Endothelial cell of umbilical vein (primary cell): Measurements from ENCODE around the gene SULT4A1. TPM values are rescaled to one million over a fixed set of nuclear protein-coding genes. Genes with fewer than 3 reads are reported as not detected.
"Not testable (repeated sequence)": the region's sequence is repeated elsewhere in the genome, so short reads cannot be mapped to it uniquely, and the experiment has no call there.

Source experiments
- BruUV-seq: library from RNA; stranded (reverse); fragments of 400-500 nt; replicated peaks from 2 replicates; lab custom pipeline; 2021; lab: Mats Ljungman, UMichigan
- CTCF ChIA-PET: fragments of 300-600, 350-600 bp; sonication (Branson Sonifier 250); formaldehyde crosslinking; loops from one replicate; lab custom pipeline; 2021; ENCODE audit warnings: antibody characterized with exemption, inconsistent platforms; lab: Charles Lee
- POLR2A ChIA-PET: fragments of 300-600, 350-600 bp; sonication (Branson Sonifier 250); formaldehyde crosslinking; loops from one replicate; lab custom pipeline; 2021; ENCODE audit warnings: antibody characterized with exemption, inconsistent platforms; lab: Charles Lee
- DNase-seq: peaks from one replicate; pipeline ENCODE4 v3.0.0-alpha.2; 2011; ENCODE audit warnings: low read depth, low spot score
- FAIRE-seq: peaks from 2 replicates; lab custom pipeline; 2011; peaks lifted over from hg19 to GRCh38; lab: Jason Lieb, UNC
- H2AFZ ChIP-seq: 2 replicates; pipeline ENCODE4 v1.6.0; 2012; ENCODE audit warnings: low read depth, low read length, control low read depth, inconsistent platforms
- H3K27ac ChIP-seq: 2 replicates; pipeline ENCODE4 v1.5.1; 2011; ENCODE audit warnings: low read depth, mild to moderate bottlenecking, control low read depth, low read length, moderate library complexity; ENCODE audit not compliant: insufficient read depth
- H3K27me3 ChIP-seq, 2 experiments: 2 replicates each; pipeline versions ENCODE4 v1.6.0 to v1.6.1; 2011; ENCODE audit warnings: low read length in 2 of 2, mixed read lengths in 1 of 2; ENCODE audit not compliant: control insufficient read depth in 2 of 2, insufficient read depth in 2 of 2
- H3K36me3 ChIP-seq, 2 experiments: 2 replicates in 1 of 2; 3 replicates in 1 of 2; pipeline ENCODE4 v1.5.1; 2011; ENCODE audit warnings: low read length in 2 of 2, mild to moderate bottlenecking in 1 of 2, moderate library complexity in 1 of 2; ENCODE audit not compliant: control insufficient read depth in 2 of 2, insufficient read depth in 2 of 2; ENCODE audit errors: extremely low read depth in 1 of 2
- H3K4me1 ChIP-seq: 3 replicates; pipeline ENCODE4 v1.5.1; 2011; ENCODE audit warnings: mild to moderate bottlenecking, low read length; ENCODE audit not compliant: control insufficient read depth, insufficient read depth; ENCODE audit errors: extremely low read depth
- H3K4me2 ChIP-seq: 2 replicates; pipeline ENCODE4 v1.6.1; 2011; ENCODE audit warnings: low read length, control low read depth, mixed read lengths; ENCODE audit not compliant: insufficient read depth
- H3K4me3 ChIP-seq, 3 experiments: fragments of 200-600 bp in 1 of 3; sonication (generic), shearing (Covaris generic) in 1 of 3; replicated peaks in 1 of 3; 2 replicates each; pipeline ENCODE4 v1.5.1; 2011 to 2016; ENCODE audit warnings: control low read depth in 3 of 3, low read length in 3 of 3, mild to moderate bottlenecking in 2 of 3, inconsistent platforms in 1 of 3, low read depth in 1 of 3, moderate library complexity in 1 of 3; ENCODE audit not compliant: insufficient read depth in 1 of 3
- H3K79me2 ChIP-seq: 2 replicates; pipeline ENCODE4 v1.6.0; 2012; ENCODE audit warnings: low read length, inconsistent platforms; ENCODE audit not compliant: control insufficient read depth, insufficient read depth
- H3K9ac ChIP-seq: replicated peaks from 2 replicates; pipeline ENCODE3; 2011; ENCODE audit warnings: low read length, control low read depth; ENCODE audit not compliant: insufficient read depth; ENCODE audit errors: extremely low read depth
- H3K9me1 ChIP-seq: replicated peaks from 3 replicates; pipeline ENCODE4 v1.6.0; 2011; ENCODE audit warnings: mild to moderate bottlenecking, low read length; ENCODE audit not compliant: control insufficient read depth, insufficient read depth; ENCODE audit errors: extremely low read depth
- H3K9me3 ChIP-seq: replicated peaks from 2 replicates; pipeline ENCODE4 v1.5.1; 2012; ENCODE audit warnings: low read length, inconsistent platforms; ENCODE audit not compliant: control insufficient read depth, insufficient read depth
- H4K20me1 ChIP-seq: replicated peaks from 2 replicates; pipeline ENCODE3; 2011; ENCODE audit warnings: mild to moderate bottlenecking, low read length; ENCODE audit not compliant: control insufficient read depth, insufficient read depth; ENCODE audit errors: extremely low read depth
- EZH2 ChIP-seq: IDR thresholded peaks from 2 replicates; pipeline ENCODE4 v1.6.1; 2012; ENCODE audit warnings: borderline replicate concordance, low read depth, mild to moderate bottlenecking, moderate library complexity, low read length, inconsistent platforms; ENCODE audit not compliant: severe bottlenecking
- FOS ChIP-seq: IDR thresholded peaks from 2 replicates; pipeline ENCODE4 v1.6.1; 2011; ENCODE audit warnings: mild to moderate bottlenecking, low read length, moderate library complexity, borderline replicate concordance; ENCODE audit not compliant: insufficient read depth
- GATA2 ChIP-seq: IDR thresholded peaks from 2 replicates; pipeline ENCODE4 v1.7.0; 2011; ENCODE audit warnings: low read depth, mild to moderate bottlenecking, moderate library complexity, mixed read lengths, low read length; ENCODE audit not compliant: insufficient read length, insufficient read depth
- JUN ChIP-seq: IDR thresholded peaks from 2 replicates; pipeline ENCODE4 v1.6.1; 2011; ENCODE audit warnings: borderline replicate concordance, low read depth; ENCODE audit not compliant: insufficient read length, insufficient read depth
- MAX ChIP-seq: IDR thresholded peaks from 2 replicates; pipeline ENCODE4 v1.6.1; 2011; ENCODE audit not compliant: insufficient read depth, insufficient read length
- MYC ChIP-seq: IDR thresholded peaks from one replicate; pipeline ENCODE4 v1.6.1; 2011; ENCODE audit warnings: mild to moderate bottlenecking, low read depth, low read length
- POLR2A ChIP-seq: IDR thresholded peaks from 2 replicates; pipeline ENCODE4 v1.6.1; 2012; ENCODE audit warnings: low read depth, mild to moderate bottlenecking, control low read depth, low read length
- POLR2AphosphoS5 ChIP-seq: IDR thresholded peaks from 2 replicates; pipeline ENCODE4 v1.6.1; 2012; ENCODE audit warnings: low read depth, mild to moderate bottlenecking, control low read depth, low read length, moderate library complexity; ENCODE audit not compliant: insufficient read depth
- dilution Hi-C: fragments of 300-500 bp; cut with MboI; formaldehyde crosslinking; loops from one replicate; pipeline ENCODE4 v1.15.0; 2019; ENCODE audit warnings: low sequenced_read_pairs; ENCODE audit not compliant: extremely low pct_ligation_motif_present
- intact Hi-C: fragments of 100-400 bp; cut with micrococcal nuclease; formaldehyde crosslinking; loops from one replicate; pipeline ENCODE4 v1.10.0; 2022
- polyA plus RNA-seq, 4 experiments: library from polyadenylated mRNA; depleted of rRNA in 3 of 4; stranded (reverse) in 3 of 4; unstranded in 1 of 4; fragments of >200 nt; gene quantifications; 2 replicates each; pipeline versions ENCODE4 v1.2.1 to v1.2.3, GENCODE V29; 2011 to 2012; ENCODE audit warnings: missing spikeins in 1 of 4
- total RNA-seq: library from RNA; stranded (reverse); gene quantifications from 2 replicates; pipeline ENCODE4 v1.2.3, GENCODE V29; 2021
- TF ChIP-seq, protein P1 (sequence below), 2 donors: IDR thresholded peaks; 1 replicate in 1 of 2; 2 replicates in 1 of 2; pipeline ENCODE4 v1.5.1; 2011; ENCODE audit warnings: low read length in 2 of 2, mild to moderate bottlenecking in 2 of 2, moderate library complexity in 2 of 2, control low read depth in 1 of 2, inconsistent platforms in 1 of 2, low read depth in 1 of 2; ENCODE audit not compliant: insufficient read depth in 1 of 2; ENCODE audit errors: extremely low read depth in 1 of 2

SULT4A1 gene
- total and polyA plus RNA-seq, 2 donors (not counting 3 experiments of a cell fraction or from before 2014, with no cell fraction given) = 0.48 TPM; not detected in 1

DNA sequence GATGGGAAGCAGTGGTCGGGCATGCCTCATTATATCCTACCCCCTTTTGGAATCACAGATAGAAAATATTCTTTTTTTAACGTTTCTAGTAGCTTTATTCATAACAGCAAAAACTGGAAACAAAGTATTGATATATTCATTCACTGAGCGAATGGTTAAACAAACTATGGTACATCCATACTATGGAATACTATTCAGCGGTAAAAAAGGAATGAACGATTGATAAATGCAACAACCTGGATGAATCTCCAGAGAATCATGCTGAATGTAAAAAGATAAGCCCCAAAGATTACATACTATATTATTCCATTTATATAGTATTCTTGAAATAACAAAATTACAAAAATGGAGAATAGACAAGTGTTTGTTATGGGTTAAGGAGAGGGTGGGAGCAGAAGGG lies 7.5 kb upstream of the SULT4A1 start:
- DNase-seq = no peak
- no peak for FAIRE-seq
- H3K4me2 ChIP-seq = no peak overlapping the region

DNA sequence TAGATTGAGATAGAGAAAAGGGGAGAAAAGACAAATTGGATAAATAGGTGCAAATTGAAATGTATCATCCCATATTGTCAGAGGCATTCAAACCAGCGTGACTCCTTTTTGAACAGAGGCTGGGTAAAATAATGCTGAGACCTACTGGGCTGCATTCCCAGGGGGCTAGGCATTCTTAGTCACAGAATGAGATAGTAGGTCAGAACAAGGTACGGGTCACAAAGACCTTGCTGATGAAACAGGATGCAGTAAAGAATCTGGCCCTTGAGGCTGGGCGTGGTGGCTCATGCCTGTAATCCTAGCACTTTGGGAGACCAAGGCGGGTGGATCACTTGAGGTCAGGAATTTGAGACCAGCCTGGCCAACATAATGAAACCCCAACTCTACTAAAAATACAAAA lies 6.7 kb upstream of the SULT4A1 start:
- intact Hi-C loops, H3K27me3 ChIP-seq, BruUV-seq, H3K9ac ChIP-seq, H3K9me3 ChIP-seq, POLR2A ChIA-PET, H3K9me1 ChIP-seq, H3K4me2 ChIP-seq, H3K79me2 ChIP-seq, H3K4me1 ChIP-seq, FAIRE-seq, H3K4me3 ChIP-seq, H2AFZ ChIP-seq, H3K27ac ChIP-seq, H3K36me3 ChIP-seq, H4K20me1 ChIP-seq, dilution Hi-C loops, DNase-seq: not testable (repeated sequence)
- CTCF ChIA-PET = interaction anchor here (4.3 kb wide), 1 partner anchor 14 kb away, joined by 19 read pairs; no protein-coding TSS in a partner anchor

More for the DNA sequence above, 7.5 kb upstream of the SULT4A1 start:
- no peaks in the 10 kb centered on the region for H4K20me1 ChIP-seq
- BruUV-seq = no TSS peak
- intact Hi-C loops = no loop called here
- H3K79me2 ChIP-seq = no peaks in the 10 kb centered on the region
- H3K27me3 ChIP-seq = no peaks in the 10 kb centered on the region
- H3K9me3 ChIP-seq = no peaks in the 10 kb centered on the region
- CTCF ChIA-PET = interaction anchor here (4.3 kb wide), 1 partner anchor 13 kb away, joined by 19 read pairs; no protein-coding TSS in a partner anchor
- dilution Hi-C loops = no loop called here
- H3K4me1 ChIP-seq = no peaks in the 10 kb centered on the region
- H3K9ac ChIP-seq = no peak overlapping the region
- H3K27ac ChIP-seq = no peak overlapping the region
- peaks cover 2% of the 10 kb centered on the region for H3K9me1 ChIP-seq
- POLR2A ChIA-PET = no interaction called here
- no peak overlapping the region for H3K4me3 ChIP-seq
- TF ChIP-seq, protein P1, sequence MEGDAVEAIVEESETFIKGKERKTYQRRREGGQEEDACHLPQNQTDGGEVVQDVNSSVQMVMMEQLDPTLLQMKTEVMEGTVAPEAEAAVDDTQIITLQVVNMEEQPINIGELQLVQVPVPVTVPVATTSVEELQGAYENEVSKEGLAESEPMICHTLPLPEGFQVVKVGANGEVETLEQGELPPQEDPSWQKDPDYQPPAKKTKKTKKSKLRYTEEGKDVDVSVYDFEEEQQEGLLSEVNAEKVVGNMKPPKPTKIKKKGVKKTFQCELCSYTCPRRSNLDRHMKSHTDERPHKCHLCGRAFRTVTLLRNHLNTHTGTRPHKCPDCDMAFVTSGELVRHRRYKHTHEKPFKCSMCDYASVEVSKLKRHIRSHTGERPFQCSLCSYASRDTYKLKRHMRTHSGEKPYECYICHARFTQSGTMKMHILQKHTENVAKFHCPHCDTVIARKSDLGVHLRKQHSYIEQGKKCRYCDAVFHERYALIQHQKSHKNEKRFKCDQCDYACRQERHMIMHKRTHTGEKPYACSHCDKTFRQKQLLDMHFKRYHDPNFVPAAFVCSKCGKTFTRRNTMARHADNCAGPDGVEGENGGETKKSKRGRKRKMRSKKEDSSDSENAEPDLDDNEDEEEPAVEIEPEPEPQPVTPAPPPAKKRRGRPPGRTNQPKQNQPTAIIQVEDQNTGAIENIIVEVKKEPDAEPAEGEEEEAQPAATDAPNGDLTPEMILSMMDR (IDR thresholded peaks at IDR 0.05; ENCODE audit: extremely low read depth in 1 of 2, insufficient read depth in 1 of 2, low read depth in 1 of 2, low read length in 2 of 2) = no peak
- TF ChIP-seq EZH2 (no peak), MAX (no peak), FOS (no peak), GATA2 (no peak), POLR2AphosphoS5 (no peak), MYC (no peak), POLR2A (no peak), JUN (no peak)
- H3K36me3 ChIP-seq = no peaks in the 10 kb centered on the region
- H2AFZ ChIP-seq = no peak overlapping the region
